K562 (cell line): Measurements from ENCODE around the gene CYSTM1. TPM values are rescaled to one million over a fixed set of nuclear protein-coding genes. Genes with fewer than 3 reads are reported as not detected.

Experiments used
- ATAC-seq: fragments of 200-7000 bp; cut with Tn5 transposase; 3 replicates; pipeline ENCODE4 v1.9.1; 2020; ENCODE audit warnings: moderate library complexity
- BruUV-seq: library from RNA; stranded (reverse); fragments of 400-500 nt; replicated peaks from 2 replicates; lab custom pipeline; 2021; lab: Mats Ljungman, UMichigan
- CTCF ChIA-PET: fragments of 300-600 bp; formaldehyde crosslinking; extraction: SDS; loops from one replicate; lab custom pipeline; 2021; ENCODE audit warnings: low intra/inter-chr PET ratio; lab: Yijun Ruan, JAX
- POLR2A ChIA-PET: fragments of 300-600, 350-650 bp; sonication (Branson Sonifier 250); formaldehyde crosslinking; extraction: SDS; loops from one replicate; lab custom pipeline; 2021; ENCODE audit warnings: antibody characterized with exemption, inconsistent platforms; lab: Yijun Ruan, JAX
- DNase-seq, 4 experiments: peaks; one replicate each; pipeline versions ENCODE4 v3.0.0 to v3.0.0-alpha.2; 2011 to 2018; ENCODE audit warnings: low spot score in 3 of 4, mixed read lengths in 3 of 4; ENCODE audit errors: extremely low read depth in 1 of 4
- FAIRE-seq: peaks from 2 replicates; lab custom pipeline; 2011; peaks lifted over from hg19 to GRCh38; lab: Jason Lieb, UNC
- H2AFZ ChIP-seq: 2 replicates; pipeline ENCODE4 v1.6.0; 2011; ENCODE audit warnings: low read depth, low read length, control low read depth, inconsistent platforms
- H3K27ac ChIP-seq: fragments of 200-600 bp; 3 replicates; pipeline ENCODE4 v1.8.0; 2011; ENCODE audit warnings: low read depth, mild to moderate bottlenecking, control low read depth, inconsistent platforms, low read length, moderate library complexity, mixed read lengths; ENCODE audit errors: extremely low read depth
- H3K27me3 ChIP-seq, 2 experiments: fragments of 300-600 bp in 1 of 2; 2 replicates in 1 of 2; 3 replicates in 1 of 2; pipeline versions ENCODE4 v1.6.0 to v1.8.0; 2011; ENCODE audit warnings: inconsistent platforms in 2 of 2, low read length in 2 of 2, mild to moderate bottlenecking in 1 of 2, mixed read lengths in 1 of 2, moderate library complexity in 1 of 2; ENCODE audit not compliant: control insufficient read depth in 2 of 2, insufficient read depth in 2 of 2
- H3K36me3 ChIP-seq: fragments of 300-600 bp; 3 replicates; pipeline ENCODE4 v1.8.0; 2011; ENCODE audit warnings: mild to moderate bottlenecking, low read length, inconsistent platforms; ENCODE audit not compliant: control insufficient read depth, insufficient read depth
- H3K4me1 ChIP-seq, 2 experiments: fragments of 200-600 bp in 1 of 2; replicated peaks in 1 of 2; 2 replicates in 1 of 2; 3 replicates in 1 of 2; pipeline versions ENCODE4 v1.5.1 to v1.8.0; 2011; ENCODE audit warnings: inconsistent platforms in 2 of 2, low read length in 2 of 2, mild to moderate bottlenecking in 1 of 2, mixed read lengths in 1 of 2, moderate library complexity in 1 of 2; ENCODE audit not compliant: control insufficient read depth in 2 of 2, insufficient read depth in 2 of 2
- H3K4me2 ChIP-seq: 2 replicates; pipeline ENCODE4 v1.6.1; 2011; ENCODE audit warnings: low read length, control low read depth, inconsistent platforms, mixed read lengths; ENCODE audit not compliant: insufficient read depth
- H3K4me3 ChIP-seq: fragments of 200-600 bp; sonication (generic), shearing (Covaris generic); 2 replicates; pipeline ENCODE4 v1.5.1; 2016; ENCODE audit warnings: control low read depth, inconsistent platforms
- H3K79me2 ChIP-seq: fragments of 200-600 bp; 3 replicates; pipeline ENCODE4 v1.8.0; 2011; ENCODE audit warnings: low read length, inconsistent platforms; ENCODE audit not compliant: control insufficient read depth, insufficient read depth
- H3K9ac ChIP-seq, 2 experiments: 2 replicates each; pipeline versions ENCODE4 v1.6.0 to v1.6.1; 2011; ENCODE audit warnings: low read depth in 2 of 2, low read length in 2 of 2, control low read depth in 1 of 2, inconsistent platforms in 1 of 2, mild to moderate bottlenecking in 1 of 2, mixed read lengths in 1 of 2; ENCODE audit not compliant: insufficient read depth in 1 of 2
- H3K9me1 ChIP-seq: one replicate; pipeline ENCODE4 v1.6.0; 2011; ENCODE audit warnings: inconsistent platforms, mild to moderate bottlenecking, low read length, moderate library complexity; ENCODE audit not compliant: control insufficient read depth, insufficient read depth
- H3K9me3 ChIP-seq: replicated peaks from 2 replicates; pipeline ENCODE4 v1.5.1; 2011; ENCODE audit warnings: low read depth, low read length, inconsistent platforms; ENCODE audit not compliant: control insufficient read depth, insufficient read depth
- H4K20me1 ChIP-seq: replicated peaks from 2 replicates; pipeline ENCODE4 v1.6.1; 2011; ENCODE audit warnings: low read length, inconsistent platforms, mixed read lengths; ENCODE audit not compliant: control insufficient read depth, insufficient read depth
- HMBOX1 ChIP-seq: sonication (generic); IDR thresholded peaks from 2 replicates; pipeline ENCODE4 v1.6.1; 2016
- LCOR ChIP-seq: sonication (generic); formaldehyde crosslinking; IDR thresholded peaks from 2 replicates; pipeline ENCODE4 v1.8.0; 2022; ENCODE audit warnings: mild to moderate bottlenecking, missing genetic modification reagents
- MYC ChIP-seq, 2 experiments: fragments of 250-450 bp in 1 of 2; sonication (Bioruptor Pico) in 1 of 2; IDR thresholded peaks; 2 replicates each; pipeline versions ENCODE4 v1.5.1 to v1.6.1; 2012 to 2021; ENCODE audit warnings: low read depth in 2 of 2, borderline replicate concordance in 1 of 2, improper control_type of control experiment in 1 of 2, low read length in 1 of 2, mild to moderate bottlenecking in 1 of 2, moderate library complexity in 1 of 2
- PHF8 ChIP-seq: fragments of 200-600 bp; sonication (generic); IDR thresholded peaks from 2 replicates; pipeline ENCODE4 v1.6.1; 2012; ENCODE audit warnings: mixed run types, mild to moderate bottlenecking, inconsistent platforms, low read length, moderate library complexity, borderline replicate concordance
- in situ Hi-C: fragments of 300-500 bp; cut with MboI; formaldehyde crosslinking; loops from 4 replicates; pipeline ENCODE4 v1.15.0; 2018; ENCODE audit warnings: inconsistent platforms, mixed read lengths
- intact Hi-C: fragments of 100-400 bp; cut with micrococcal nuclease; formaldehyde crosslinking; loops from 2 replicates; pipeline ENCODE4 v1.14.2; 2022
- polyA plus RNA-seq, 8 experiments: library from polyadenylated mRNA; depleted of rRNA in 4 of 8; stranded (reverse) in 5 of 8; unstranded in 3 of 8; fragments of >200 nt; fragmentation: Nextera tagmentation in 2 of 8; fragmentation: Illumina TruSeq in 1 of 8; extraction: Ambion mirVana in 2 of 8; extraction: Trizol in 1 of 8; gene quantifications; 2 replicates each; pipeline versions ENCODE4 v1.2.1 to v1.2.3, GENCODE V29; 2011 to 2014; ENCODE audit warnings: inconsistent platforms in 1 of 8, missing spikeins in 1 of 8
- total RNA-seq, 7 experiments: library from RNA; depleted of rRNA in 6 of 7; stranded (reverse); fragments of >200 nt in 6 of 7; fragmentation: Illumina TruSeq in 2 of 7; extraction: Trizol in 2 of 7; gene quantifications; 2 replicates each; pipeline versions ENCODE4 v1.2.1 to v1.2.3, GENCODE V29; 2011 to 2021; ENCODE audit warnings: low replicate concordance in 1 of 7

The CYSTM1 gene
- total and polyA plus RNA-seq, 9 of the 15 experiments (the other 6 are each of a cell fraction or from before 2014, with no cell fraction given): 76.1 to 422 (median 108) TPM

DNA sequence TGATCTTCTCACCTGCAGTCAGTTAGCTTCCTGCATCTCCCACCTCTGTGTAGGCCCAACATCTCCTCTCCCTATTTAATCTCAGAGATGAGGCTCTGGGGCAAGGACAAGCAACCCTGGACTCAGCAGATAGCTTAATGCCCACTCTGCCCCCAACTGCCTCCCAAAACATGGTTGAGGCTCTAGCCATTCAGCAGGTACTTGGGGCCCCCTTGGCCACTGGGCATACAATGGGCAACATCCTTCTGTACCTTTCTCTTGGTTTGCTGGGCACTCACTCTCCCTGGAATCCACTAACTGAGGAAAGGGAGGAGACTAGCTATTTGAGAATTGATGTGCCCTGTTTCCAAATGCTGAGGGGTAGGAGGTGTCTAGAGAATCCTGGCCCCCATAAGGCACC, 39.9 kb upstream of the CYSTM1 start:
- BruUV-seq: no TSS peak
- Histone ChIP-seq H3K4me1 (no peaks in the 10 kb centered on the region; a peak in 1 of 5 replicates), H3K27me3 (peaks cover 3 to 5% of the 10 kb centered on the region in 2 experiments; a peak in 2 of 5 replicates), H3K9me1 (no peaks in the 10 kb centered on the region), H2AFZ (no peak overlapping the region), H4K20me1 (no peaks in the 10 kb centered on the region), H3K27ac (no peak overlapping the region), H3K9ac (no peak overlapping the region), H3K4me2 (no peak overlapping the region), H3K79me2 (no peaks in the 10 kb centered on the region), H3K4me3 (no peak overlapping the region), H3K9me3 (no peaks in the 10 kb centered on the region; the same call in 1 of the 2 replicates), H3K36me3 (no peaks in the 10 kb centered on the region)
- TF ChIP-seq LCOR (CRISPR knock-in tag) (no peak), MYC (IDR thresholded peaks at IDR 0.05; ENCODE audit: low read depth, low read length) (no peak), MYC (CRISPR knock-in tag; IDR thresholded peaks at IDR 0.05; ENCODE audit: borderline replicate concordance, low read depth) (no peak), PHF8 (no peak), HMBOX1 (no peak)
- FAIRE-seq (no peak), DNase-seq (no peak), ATAC-seq (no peak)
- intact Hi-C loops (no loop called here), in situ Hi-C loops (no loop called here)
- CTCF ChIA-PET: no interaction called here
- POLR2A ChIA-PET: interaction anchor here (1.6 kb wide), 1 partner anchor 12 kb away, joined by 4 read pairs; no protein-coding TSS in a partner anchor
